C1 segment of cervical spinal cord (tissue), 14 donors: Measurements from ENCODE around the gene COQ10A.

Experiments used
- DNase-seq, 14 donors: peaks; one replicate each; lab custom pipeline; 2025; lab: John Stamatoyannopoulos, UW

The COQ10A gene

GRCh38 chr12:56266693-56267442 is at the start of gene COQ10A:
Gene COQ10A, plus strand, starts transcription at chr12:56266942. Its CDS starts 177 bp downstream, at chr12:56267119.
- DNase-seq, result peak; percentile 9 to 91 (median 80)

GRCh38 chr12:56219840-56220239 is 46.9 kb upstream of the COQ10A start:
- DNase-seq, result no peak

- no peak for DNase-seq
Observed at GRCh38 chr12:56220611-56221231, 46.0 kb upstream of the COQ10A start.

GRCh38 chr12:56221232-56221756 is 45.4 kb upstream of the COQ10A start:
- DNase-seq, result peak in 9 of 14 donors; percentile 37 to 70 (median 56)

DNA sequence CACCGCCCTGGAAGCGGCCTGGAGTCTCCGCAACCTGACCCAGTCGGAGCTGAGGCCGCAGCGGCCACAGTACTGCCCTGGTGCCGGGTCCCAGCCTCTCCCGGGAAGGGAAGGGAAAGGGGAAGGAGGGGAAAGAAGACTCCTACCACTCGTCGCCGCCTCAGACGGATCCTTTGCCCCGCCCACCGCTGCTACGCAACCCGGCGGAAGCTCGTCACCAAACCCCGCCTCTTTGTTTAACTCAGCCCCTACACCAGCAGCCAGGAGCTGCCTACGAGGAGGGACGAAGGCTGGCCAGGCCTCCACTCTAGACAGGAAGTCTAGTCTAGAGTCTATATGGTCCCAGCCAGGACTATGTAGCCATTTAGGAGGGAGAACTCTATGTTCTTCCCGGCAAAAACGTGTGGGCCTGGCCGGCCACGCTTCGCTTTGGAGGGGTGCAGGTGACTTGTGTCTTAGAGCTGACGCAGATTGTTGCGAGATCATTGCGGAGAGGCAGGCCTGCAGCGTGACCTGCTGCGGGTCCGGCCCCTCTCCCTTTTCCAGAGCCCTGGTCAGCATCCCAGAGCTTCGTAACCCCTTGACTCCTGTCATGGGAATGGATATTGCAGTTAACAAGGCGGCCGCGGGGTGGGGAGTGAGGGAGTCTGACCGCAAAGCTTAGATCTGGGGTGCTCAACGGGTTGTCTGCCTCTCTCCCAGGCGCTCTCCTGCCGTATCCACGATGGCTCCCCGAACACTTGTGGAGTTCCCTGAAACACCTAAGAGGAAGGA is 44.8 kb upstream of the COQ10A start, which contains the start of gene RNF41:
Gene RNF41 (minus strand): TSS at position 166 of the 774 bp plus-strand sequence. CDS start 7,875 bp downstream, outside the sequence.
- peak; percentile 73 to 98 (median 93) for DNase-seq

DNA sequence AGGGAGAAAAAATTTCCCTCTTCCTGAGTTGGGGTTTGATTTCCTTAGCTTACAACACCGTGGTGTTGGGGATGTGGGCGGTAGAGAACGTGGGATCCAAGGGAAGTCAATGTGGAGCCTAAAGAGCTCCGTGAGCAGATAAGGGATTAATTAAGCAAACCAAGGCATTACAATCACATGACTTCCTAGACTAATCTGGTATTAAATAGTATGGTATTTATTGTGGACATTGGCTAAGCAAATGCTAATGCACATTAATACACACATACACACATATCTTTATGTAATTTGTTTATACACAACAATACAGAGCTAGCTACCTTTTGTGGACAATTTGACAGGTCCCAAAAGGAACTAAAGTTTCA is 44.2 kb upstream of the COQ10A start:
- no peak for DNase-seq

DNA sequence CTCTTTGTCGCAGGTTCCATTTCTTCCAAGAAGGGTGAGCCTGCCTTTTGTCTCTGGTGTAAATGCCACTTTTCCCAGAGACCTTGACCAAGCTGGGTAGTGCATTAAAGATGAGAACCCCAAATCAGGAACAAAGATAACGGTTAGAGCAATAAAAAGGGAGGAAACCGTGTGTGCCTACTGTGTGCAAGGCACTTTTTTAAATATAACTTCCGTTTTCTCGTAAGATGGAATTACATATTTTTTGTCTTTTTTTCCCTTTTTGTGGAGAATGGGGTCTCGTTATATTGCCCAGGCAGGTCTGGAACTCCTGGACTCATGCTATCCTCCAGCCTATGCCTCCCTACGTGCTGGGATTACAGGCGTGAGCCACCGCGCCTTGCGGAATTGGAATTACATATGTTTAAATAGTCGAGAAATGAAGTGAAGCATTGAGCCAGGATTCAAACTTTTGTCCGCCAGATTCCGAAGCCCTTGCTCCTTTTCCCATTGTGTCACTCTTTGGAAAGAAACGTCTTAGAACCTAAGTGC is 43.1 kb upstream of the COQ10A start:
- DNase-seq, result no peak

DNA sequence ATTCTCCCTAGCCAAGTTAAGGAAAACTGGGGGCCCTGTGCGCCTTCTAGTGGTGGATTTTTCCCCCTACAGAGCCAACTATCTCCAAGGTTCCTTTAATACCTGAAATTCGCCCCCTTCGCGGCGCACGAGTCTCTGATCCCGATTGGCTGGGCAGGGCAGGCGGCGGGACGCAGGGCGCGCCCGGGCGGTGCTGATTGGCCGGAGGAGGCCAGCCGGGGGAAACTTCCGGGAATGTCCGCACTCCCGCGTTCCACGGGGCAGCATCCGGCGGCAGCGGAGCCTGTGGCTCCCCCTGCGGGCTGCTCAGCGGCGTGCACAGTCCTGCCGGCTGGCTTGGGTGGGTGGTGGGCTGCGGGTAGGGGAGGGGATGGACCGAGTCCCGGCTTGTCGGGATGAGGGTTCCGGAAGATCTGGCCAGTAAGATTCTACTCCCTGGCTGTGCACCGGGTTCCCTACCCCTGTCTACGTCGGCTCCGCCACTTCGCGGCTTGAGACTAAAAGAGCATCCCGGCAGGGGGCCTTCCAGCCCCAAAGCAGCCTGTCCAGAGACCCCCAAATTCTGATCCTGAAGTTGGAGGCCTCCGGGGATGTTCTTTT is 42.5 kb upstream of the COQ10A start, which contains the start of gene NABP2:
Gene NABP2 (plus strand): TSS at position 241 of the 600 bp plus-strand sequence. CDS start 515 bp downstream, outside the sequence.
- peak; percentile 73 to 98 (median 95) for DNase-seq

DNA sequence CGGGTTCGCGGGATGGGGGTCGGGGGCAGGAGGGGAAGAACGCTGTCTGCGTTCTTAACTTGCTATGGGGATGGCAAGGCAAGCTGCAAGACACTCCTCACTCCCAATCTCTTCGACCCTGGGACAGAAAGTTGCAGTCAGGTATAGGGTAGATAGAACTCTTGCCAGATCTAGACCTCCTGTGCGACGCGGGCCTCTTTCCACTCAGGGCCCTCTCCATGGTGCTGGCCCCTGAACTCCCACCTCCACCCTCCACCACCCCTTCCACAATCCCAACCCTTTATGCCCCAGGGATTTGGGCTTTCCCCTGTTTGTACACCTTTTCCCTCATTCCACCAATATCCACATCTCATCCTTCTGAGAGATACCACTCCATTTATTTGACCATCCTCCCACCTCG is 41.8 kb upstream of the COQ10A start:
- no peak for DNase-seq

DNA sequence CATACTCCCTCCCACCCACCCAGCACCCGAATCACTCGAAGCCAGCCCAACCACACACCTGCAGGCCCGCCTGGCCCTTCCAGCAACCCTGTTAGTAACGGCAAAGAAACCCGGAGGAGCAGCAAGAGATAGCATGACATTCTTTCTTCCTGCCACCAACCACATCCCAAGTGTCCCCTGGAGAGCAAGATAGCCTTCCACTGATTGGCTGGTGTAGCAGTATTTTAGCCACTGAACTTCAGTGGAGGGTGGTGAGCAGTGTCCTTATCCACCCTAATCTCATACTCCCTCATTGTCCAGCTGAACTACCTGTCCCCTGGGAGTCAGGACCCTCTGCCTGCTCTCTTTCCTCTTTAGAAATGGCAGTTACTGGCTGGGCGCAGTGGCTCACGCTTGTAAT is 37.7 kb upstream of the COQ10A start:
- no peak for DNase-seq

DNA sequence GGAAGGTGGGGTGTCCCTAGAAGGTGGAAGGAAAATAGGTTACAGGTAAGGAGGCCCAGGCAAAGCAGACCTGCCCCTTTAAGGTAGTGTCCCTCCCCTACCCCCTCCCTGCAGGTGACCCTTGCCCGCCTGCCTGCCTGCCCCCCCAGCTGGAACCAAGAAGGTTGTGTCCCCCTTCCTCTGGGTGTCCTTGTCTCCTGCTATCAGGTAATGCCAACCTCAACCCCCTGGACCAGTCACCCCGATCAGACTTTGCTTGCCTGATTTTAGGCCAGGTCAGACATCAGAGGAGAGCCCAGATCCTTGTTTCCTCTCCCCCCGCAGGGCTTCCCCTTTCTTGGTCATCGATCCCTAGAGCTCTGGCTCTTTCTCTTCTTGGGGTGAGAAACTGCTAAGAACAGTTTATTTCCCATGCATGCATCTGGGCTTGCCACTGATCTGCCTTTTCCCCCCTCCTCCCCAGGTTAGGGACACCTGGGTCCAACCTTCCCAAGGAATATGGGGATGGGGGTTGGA is 36.8 kb upstream of the COQ10A start, which contains the start of gene SLC39A5:
Gene SLC39A5 (plus strand): TSS at position 136 of the 516 bp plus-strand sequence. CDS start 1,224 bp downstream, outside the sequence.
- DNase-seq, result no peak

DNA sequence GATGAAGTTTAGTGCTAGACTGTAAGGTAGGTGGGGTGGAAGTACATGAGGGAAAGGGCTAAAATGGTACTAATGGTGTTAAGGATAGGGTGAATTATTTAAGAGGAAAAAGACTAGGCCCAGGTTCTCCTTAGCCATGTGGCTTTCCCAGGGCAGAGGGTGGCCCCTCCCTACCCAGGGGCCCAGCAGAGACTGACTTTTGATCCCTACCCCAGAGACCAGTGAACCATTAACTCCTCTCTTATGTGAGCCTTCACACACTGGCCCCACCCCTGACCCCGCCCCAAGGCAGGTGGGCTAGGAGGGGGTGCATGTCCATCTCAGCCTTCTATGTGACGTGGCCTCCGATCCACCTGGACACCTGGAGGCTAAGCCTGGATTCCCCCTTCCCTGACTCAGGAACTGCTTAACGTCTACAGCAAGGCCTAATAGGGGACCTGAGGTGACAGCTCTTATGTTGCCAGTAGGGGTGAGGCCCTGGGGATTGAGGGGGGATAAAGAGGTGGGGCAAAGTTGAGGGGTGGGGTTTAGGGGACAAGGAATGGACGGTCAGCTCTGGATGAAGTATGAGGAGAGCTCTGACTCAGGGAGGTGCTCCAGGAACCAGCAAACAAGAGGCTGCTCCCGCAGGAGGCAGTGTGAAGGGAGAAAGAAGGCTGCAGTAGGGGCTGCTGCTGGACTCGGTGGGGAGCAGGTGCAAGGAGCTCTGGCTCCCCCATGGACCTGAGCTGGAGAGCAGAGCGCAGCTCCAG is 36.1 kb upstream of the COQ10A start:
- DNase-seq, result no peak

DNA sequence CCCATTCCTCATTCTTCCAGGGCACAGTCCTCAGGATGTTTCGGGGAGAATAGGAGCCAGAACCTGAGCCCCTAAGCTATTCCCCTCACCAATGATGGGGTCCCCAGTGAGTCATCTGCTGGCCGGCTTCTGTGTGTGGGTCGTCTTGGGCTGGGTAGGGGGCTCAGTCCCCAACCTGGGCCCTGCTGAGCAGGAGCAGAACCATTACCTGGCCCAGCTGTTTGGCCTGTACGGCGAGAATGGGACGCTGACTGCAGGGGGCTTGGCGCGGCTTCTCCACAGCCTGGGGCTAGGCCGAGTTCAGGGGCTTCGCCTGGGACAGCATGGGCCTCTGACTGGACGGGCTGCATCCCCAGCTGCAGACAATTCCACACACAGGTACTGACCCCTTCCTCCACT is 35.6 kb upstream of the COQ10A start:
- DNase-seq, result no peak

DNA sequence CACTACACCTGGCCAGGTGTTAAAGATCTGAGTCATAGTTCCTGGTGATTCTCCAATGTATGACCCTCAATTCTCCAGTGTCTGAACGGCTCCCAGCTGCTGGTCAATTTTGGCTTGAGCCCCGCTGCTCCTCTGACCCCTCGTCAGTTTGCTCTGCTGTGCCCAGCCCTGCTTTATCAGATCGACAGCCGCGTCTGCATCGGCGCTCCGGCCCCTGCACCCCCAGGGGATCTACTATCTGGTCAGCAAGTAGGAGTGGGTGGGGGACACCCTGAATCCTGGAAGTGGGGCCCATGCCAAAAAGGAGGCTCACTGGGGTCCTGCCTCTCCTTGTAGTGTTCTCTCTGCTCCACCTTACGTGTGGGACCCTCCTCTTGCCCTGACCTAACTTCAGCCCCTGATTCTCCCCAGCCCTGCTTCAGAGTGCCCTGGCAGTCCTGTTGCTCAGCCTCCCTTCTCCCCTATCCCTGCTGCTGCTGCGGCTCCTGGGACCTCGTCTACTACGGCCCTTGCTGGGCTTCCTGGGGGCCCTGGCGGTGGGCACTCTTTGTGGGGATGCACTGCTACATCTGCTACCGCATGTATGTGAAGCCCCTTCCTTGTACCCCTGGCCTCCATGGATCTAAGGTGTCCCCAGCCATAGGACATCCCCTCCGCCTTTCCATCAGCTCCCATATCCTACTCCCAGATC is 31.9 kb upstream of the COQ10A start:
- DNase-seq, result no peak

- no peak for DNase-seq
Observed at GRCh38 chr12:56236091-56236490, 30.7 kb upstream of the COQ10A start.

GRCh38 chr12:56236985-56237384 is 29.8 kb upstream of the COQ10A start:
- no peak for DNase-seq

DNA sequence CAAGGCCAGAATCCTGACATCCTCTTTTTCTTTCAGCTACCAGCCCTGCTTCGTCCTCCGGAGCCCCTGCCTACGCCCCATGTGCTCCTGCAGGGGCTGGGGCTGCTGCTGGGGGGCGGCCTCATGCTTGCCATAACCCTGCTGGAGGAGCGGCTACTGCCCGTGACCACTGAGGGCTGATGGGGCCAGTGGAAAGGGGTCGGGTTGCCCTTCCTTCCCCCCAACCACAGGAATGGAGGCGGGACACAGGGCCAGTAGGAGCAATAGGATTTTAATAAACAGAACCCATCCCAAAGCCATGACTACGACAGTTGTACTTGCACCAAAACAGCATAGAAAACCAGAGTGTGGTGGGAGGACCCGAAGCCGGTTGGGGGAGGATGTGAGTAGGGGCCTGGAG is 29.2 kb upstream of the COQ10A start:
- no peak for DNase-seq

GRCh38 chr12:56241424-56242303 is 25.1 kb upstream of the COQ10A start:
- no peak for DNase-seq

- no peak for DNase-seq
Observed at GRCh38 chr12:56242986-56243385, 23.8 kb upstream of the COQ10A start.
